HUES6 (cell line): ENCODE data around the gene ADAMTS3.

Source experiments
- H3K27ac ChIP-seq: 2 replicates; pipeline ENCODE4 v1.7.0; 2013; ENCODE audit warnings: low read depth, mild to moderate bottlenecking, low read length, inconsistent platforms
- H3K27me3 ChIP-seq: 2 replicates; pipeline ENCODE4 v1.6.1; 2013; ENCODE audit warnings: low read length; ENCODE audit not compliant: control insufficient read depth, insufficient read depth
- H3K36me3 ChIP-seq: 2 replicates; pipeline ENCODE4 v1.6.1; 2013; ENCODE audit warnings: low read length; ENCODE audit not compliant: control insufficient read depth, insufficient read depth
- H3K4me1 ChIP-seq: 2 replicates; pipeline ENCODE4 v1.6.1; 2013; ENCODE audit warnings: low read length; ENCODE audit not compliant: control insufficient read depth, insufficient read depth
- H3K4me3 ChIP-seq: 2 replicates; pipeline ENCODE4 v1.5.1; 2013; ENCODE audit warnings: low read depth, low read length
- H3K9ac ChIP-seq: one replicate; pipeline ENCODE4 v1.6.1; 2013; ENCODE audit warnings: mild to moderate bottlenecking, low read length
- H3K9me3 ChIP-seq: 2 replicates; pipeline ENCODE4 v1.6.1; 2013; ENCODE audit warnings: low read depth, low read length; ENCODE audit not compliant: control insufficient read depth, insufficient read depth

The ADAMTS3 gene

DNA sequence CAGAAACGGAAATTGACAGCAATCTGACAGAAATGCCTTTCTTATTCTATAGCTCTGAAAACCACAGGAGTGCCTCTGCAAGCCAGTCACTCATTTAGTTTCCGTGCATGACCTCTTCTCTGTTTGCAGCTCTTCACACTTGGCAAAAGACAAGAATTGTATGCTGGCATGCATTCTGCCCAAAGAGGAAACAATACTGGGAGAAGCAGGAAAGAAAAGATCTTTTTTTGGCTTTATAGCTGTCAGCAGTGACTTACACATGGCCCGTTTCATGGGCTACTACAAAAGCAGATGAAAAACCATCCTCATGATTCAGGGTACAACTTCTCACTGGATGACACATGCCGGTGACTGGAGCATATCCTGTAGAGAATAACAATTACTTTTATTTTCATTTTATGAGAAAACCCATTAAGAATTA is 249.4 kb downstream of the ADAMTS3 start:
- H3K9ac ChIP-seq, result no peak overlapping the region
- no peaks in the 10 kb centered on the region for H3K36me3 ChIP-seq
- H3K27ac ChIP-seq, result no peak overlapping the region

DNA sequence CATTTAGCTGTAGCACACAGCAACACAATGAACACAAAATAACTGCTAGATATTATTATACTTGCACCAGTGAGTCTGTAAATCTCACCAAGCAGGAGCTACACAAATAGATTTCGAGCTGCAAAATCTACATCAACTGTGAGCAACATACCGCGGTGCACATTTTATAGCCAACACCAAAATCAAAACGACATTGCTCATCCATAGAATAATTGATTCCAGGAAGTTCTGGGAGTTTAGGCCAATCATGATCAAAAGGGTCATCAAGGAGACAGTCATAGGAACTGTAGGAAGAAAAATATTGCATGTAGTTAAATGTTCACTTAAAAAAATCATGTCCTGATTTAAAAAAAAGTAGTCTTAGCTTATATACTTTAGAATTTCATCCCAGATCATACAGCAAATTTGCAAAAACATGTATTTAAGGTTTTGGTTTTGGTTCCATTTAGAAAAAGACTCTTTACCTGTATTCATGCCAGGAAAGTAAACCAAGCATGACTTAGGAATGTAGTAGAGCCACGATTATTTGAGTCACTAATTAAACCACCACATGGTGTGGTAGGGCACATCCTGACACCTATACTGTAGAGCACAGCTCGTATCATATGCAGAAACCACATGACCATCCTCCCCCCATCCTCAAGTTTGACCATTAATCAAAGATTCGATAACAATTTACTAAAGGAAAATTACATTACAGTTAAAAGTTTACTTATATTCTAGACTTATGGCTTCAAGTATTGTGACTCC is 250.4 kb downstream of the ADAMTS3 start:
- no peaks in the 10 kb centered on the region for H3K9me3 ChIP-seq
- no peaks in the 10 kb centered on the region for H3K4me1 ChIP-seq
- H3K27me3 ChIP-seq, result no peaks in the 10 kb centered on the region
- H3K27ac ChIP-seq, result no peak overlapping the region
- no peaks in the 10 kb centered on the region for H3K36me3 ChIP-seq
- no peak overlapping the region for H3K9ac ChIP-seq
- no peak overlapping the region for H3K4me3 ChIP-seq

More for the DNA sequence above, 249.4 kb downstream of the ADAMTS3 start:
- Histone ChIP-seq H3K9me3 (no peaks in the 10 kb centered on the region), H3K27me3 (no peaks in the 10 kb centered on the region), H3K4me3 (no peak overlapping the region), H3K4me1 (no peaks in the 10 kb centered on the region)

DNA sequence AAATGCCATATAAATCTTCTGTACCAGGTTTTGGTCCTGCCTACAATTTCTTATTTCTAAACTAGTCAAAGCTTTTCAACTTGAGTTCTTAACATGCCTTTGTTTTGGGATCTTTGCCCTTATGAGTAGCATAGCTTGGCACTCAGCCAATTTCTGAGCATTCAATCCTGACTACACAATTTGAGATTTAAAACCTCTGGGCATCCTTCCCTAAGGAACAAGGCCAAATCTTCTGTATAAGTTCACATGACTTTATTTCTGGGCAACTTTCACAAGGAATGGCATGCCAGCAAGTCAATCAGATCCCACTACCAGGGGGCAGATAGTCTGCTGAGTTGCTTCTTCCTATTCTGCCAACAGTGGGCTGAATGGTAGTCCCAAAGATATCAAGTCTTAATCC is 254.2 kb downstream of the ADAMTS3 start:
- H3K9me3 ChIP-seq, result no peaks in the 10 kb centered on the region
- no peaks in the 10 kb centered on the region for H3K27me3 ChIP-seq
- H3K4me1 ChIP-seq, result 0 out of 2 replicates have a peak, but pooled peaks cover 6% of the 10 kb centered on the region
- no peak overlapping the region for H3K27ac ChIP-seq
- no peak overlapping the region for H3K4me3 ChIP-seq
- no peak overlapping the region for H3K9ac ChIP-seq
- H3K36me3 ChIP-seq, result no peaks in the 10 kb centered on the region

- Histone ChIP-seq H3K9me3 (no peaks in the 10 kb centered on the region), H3K27ac (no peak overlapping the region), H3K4me1 (0 out of 2 replicates have a peak, but pooled peaks cover 6% of the 10 kb centered on the region)
Measured at GRCh38 chr4:72313121-72313520, 255.9 kb downstream of the ADAMTS3 start.

GRCh38 chr4:72312032-72312650 is 256.9 kb downstream of the ADAMTS3 start:
- 0 out of 2 replicates have a peak, but pooled peaks cover 6% of the 10 kb centered on the region for H3K4me1 ChIP-seq
- H3K27me3 ChIP-seq, result no peaks in the 10 kb centered on the region
- H3K9ac ChIP-seq, result no peak overlapping the region
- H3K27ac ChIP-seq, result no peak overlapping the region
- no peaks in the 10 kb centered on the region for H3K9me3 ChIP-seq
- no peak overlapping the region for H3K4me3 ChIP-seq
- no peaks in the 10 kb centered on the region for H3K36me3 ChIP-seq

More at GRCh38 chr4:72313121-72313520, 255.9 kb downstream of the ADAMTS3 start:
- H3K4me3 ChIP-seq, result no peak overlapping the region
- no peaks in the 10 kb centered on the region for H3K36me3 ChIP-seq
- H3K27me3 ChIP-seq, result no peaks in the 10 kb centered on the region
- no peak overlapping the region for H3K9ac ChIP-seq

DNA sequence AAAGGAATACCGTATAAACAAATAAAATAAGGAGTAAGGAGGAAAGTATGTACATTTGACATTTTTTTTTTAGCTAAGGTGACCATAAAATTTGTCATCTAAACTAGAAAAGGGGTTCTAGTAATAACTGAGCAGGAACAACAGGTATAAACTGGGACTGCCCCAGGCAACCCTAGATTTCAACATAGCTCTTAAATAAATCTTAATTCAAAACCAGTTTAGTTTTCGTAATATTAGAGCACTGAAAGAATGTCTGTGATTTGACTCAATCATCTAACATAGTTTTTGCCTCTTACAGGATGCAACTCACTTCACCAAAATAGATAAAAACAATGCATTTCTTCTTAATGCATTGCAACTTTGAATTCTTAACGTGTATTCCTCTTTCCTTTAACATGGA is 257.7 kb downstream of the ADAMTS3 start:
- H3K9ac ChIP-seq, result no peak overlapping the region
- no peak overlapping the region for H3K27ac ChIP-seq
- no peaks in the 10 kb centered on the region for H3K36me3 ChIP-seq
- H3K9me3 ChIP-seq, result no peaks in the 10 kb centered on the region
- no peak overlapping the region for H3K4me3 ChIP-seq
- H3K27me3 ChIP-seq, result no peaks in the 10 kb centered on the region
- H3K4me1 ChIP-seq, result 0 out of 2 replicates have a peak, but pooled peaks cover 6% of the 10 kb centered on the region

GRCh38 chr4:72305620-72306019 is 263.4 kb downstream of the ADAMTS3 start:
- no peaks in the 10 kb centered on the region for H3K27me3 ChIP-seq
- no peak overlapping the region for H3K27ac ChIP-seq
- H3K4me1 ChIP-seq, result no peaks in the 10 kb centered on the region
- H3K9ac ChIP-seq, result no peak overlapping the region
- no peaks in the 10 kb centered on the region for H3K9me3 ChIP-seq
- H3K4me3 ChIP-seq, result no peak overlapping the region
- no peaks in the 10 kb centered on the region for H3K36me3 ChIP-seq

DNA sequence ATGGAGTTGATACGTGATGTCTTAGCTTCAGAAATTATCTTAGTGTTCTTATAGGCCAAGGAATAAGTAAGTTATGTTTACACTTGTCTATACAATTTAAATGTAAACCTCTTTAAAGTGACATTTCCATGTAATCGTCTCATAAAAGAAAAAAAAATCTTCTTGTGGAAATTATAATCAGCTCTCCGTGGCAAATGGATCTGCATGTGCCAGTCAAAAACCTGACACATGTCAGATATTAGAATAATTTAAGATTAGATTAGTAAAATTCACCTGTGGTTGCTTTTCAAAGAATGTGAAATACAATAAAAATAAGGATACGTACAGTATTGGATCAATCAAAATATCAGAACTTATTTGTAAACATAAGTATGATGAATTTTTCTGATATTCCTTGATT is 263.9 kb downstream of the ADAMTS3 start:
- Histone ChIP-seq H3K36me3 (no peaks in the 10 kb centered on the region), H3K27me3 (no peaks in the 10 kb centered on the region), H3K9me3 (no peaks in the 10 kb centered on the region), H3K4me1 (no peaks in the 10 kb centered on the region), H3K9ac (no peak overlapping the region), H3K4me3 (no peak overlapping the region), H3K27ac (no peak overlapping the region)

GRCh38 chr4:72302981-72303704 is 265.9 kb downstream of the ADAMTS3 start:
- H3K27me3 ChIP-seq, result no peaks in the 10 kb centered on the region
- H3K9ac ChIP-seq, result no peak overlapping the region
- H3K4me1 ChIP-seq, result no peaks in the 10 kb centered on the region
- no peaks in the 10 kb centered on the region for H3K9me3 ChIP-seq
- no peaks in the 10 kb centered on the region for H3K36me3 ChIP-seq
- no peak overlapping the region for H3K4me3 ChIP-seq
- no peak overlapping the region for H3K27ac ChIP-seq

DNA sequence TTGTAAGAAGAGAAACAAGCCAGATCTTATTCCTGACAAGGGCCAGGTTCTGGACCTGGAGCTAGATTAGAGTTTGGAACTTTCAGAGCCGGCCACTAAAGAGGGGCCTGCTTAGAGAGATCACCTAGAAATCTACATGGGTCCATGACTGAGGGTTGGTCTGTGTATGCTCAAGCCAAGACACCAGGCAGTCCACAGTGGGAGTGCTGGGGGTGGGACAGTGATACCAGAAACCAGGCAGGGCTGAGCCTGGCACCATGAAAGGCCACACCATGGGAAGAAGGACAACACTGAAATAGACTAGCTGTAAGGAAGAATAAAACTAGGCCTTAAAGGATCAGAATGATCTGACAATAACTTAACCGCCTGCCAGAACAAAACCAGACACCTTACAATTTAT is 267.3 kb downstream of the ADAMTS3 start:
- H3K27ac ChIP-seq, result no peak overlapping the region
- H3K4me1 ChIP-seq, result no peaks in the 10 kb centered on the region
- no peaks in the 10 kb centered on the region for H3K27me3 ChIP-seq
- H3K9me3 ChIP-seq, result no peaks in the 10 kb centered on the region
- no peak overlapping the region for H3K9ac ChIP-seq
- no peak overlapping the region for H3K4me3 ChIP-seq
- H3K36me3 ChIP-seq, result no peaks in the 10 kb centered on the region

- H3K9ac ChIP-seq, result no peak overlapping the region
- H3K36me3 ChIP-seq, result no peaks in the 10 kb centered on the region
- H3K27ac ChIP-seq, result no peak overlapping the region
Measured at GRCh38 chr4:72300126-72300525, 268.9 kb downstream of the ADAMTS3 start.

More at GRCh38 chr4:72300126-72300525, 268.9 kb downstream of the ADAMTS3 start:
- Histone ChIP-seq H3K27me3 (no peaks in the 10 kb centered on the region), H3K4me3 (no peak overlapping the region), H3K9me3 (no peaks in the 10 kb centered on the region), H3K4me1 (0 out of 2 replicates have a peak, but pooled peaks cover 2% of the 10 kb centered on the region)
